ENCODE measurements around the gene AFMID. TPM values are rescaled to one million over a fixed set of nuclear protein-coding genes. Genes with fewer than 3 reads are reported as not detected.
A peak's percentile ranks its signal among the peaks of the same experiment; 100 is the strongest.

The AFMID gene
- total and polyA plus RNA-seq, 9 of the 15 experiments (the other 6 are each of a cell fraction or from before 2014, with no cell fraction given) = 62.1 to 188 (median 74.4) TPM

DNA sequence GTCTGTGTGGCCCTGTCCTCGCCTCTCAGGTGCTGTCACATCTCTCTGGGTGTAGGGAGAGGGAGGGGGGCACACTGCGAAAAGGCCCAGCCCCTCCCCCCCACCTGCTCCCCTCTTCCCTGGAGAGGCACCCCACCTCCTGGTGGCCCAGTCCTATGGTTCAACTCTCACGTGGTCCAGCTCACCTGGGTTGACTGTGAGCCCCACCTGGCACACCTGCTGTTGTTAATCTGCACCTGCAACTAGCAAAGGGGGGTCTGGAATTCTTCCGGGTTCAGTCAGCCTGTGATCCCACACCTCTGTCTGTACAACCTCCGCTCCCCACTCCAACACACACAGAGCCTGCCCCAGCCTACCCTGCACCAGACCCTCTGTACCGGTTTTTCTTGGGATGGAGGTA, 20.7 kb upstream of the AFMID start:
- no peak for DNase-seq (ENCODE audit: extremely low read depth in 1 of 4, low spot score in 3 of 4)

More for the DNA sequence above, 20.7 kb upstream of the AFMID start:
- intact Hi-C loops (cut with micrococcal nuclease) = loop anchor here (5.0 kb wide), 1 partner anchor 39 kb away; the partner anchor contains the start of gene TMC6
- Histone ChIP-seq H3K4me1 (replicated peaks in 1 of 2; ENCODE audit: control insufficient read depth in 2 of 2, insufficient read depth in 2 of 2, low read length in 2 of 2) (peaks cover 24 to 65% of the 10 kb centered on the region in 2 experiments; a peak in 4 of 5 replicates), H4K20me1 (replicated peaks; ENCODE audit: control insufficient read depth, insufficient read depth, low read length) (peaks cover 8% of the 10 kb centered on the region), H3K9ac (ENCODE audit: insufficient read depth in 1 of 2, low read depth in 2 of 2, low read length in 2 of 2) (peak overlapping the region in 1 of 2 experiments; percentile 41; a peak in 1 of 4 replicates), H3K9me1 (ENCODE audit: control insufficient read depth, insufficient read depth, low read length) (peaks cover 5% of the 10 kb centered on the region), H3K4me2 (ENCODE audit: insufficient read depth, low read length) (no peak overlapping the region), H3K27me3 (ENCODE audit: control insufficient read depth in 2 of 2, insufficient read depth in 2 of 2, low read length in 2 of 2) (no peaks in the 10 kb centered on the region), H2AFZ (ENCODE audit: low read depth, low read length) (no peak overlapping the region), H3K36me3 (ENCODE audit: control insufficient read depth, insufficient read depth, low read length) (peaks cover 23% of the 10 kb centered on the region; the same call in 2 of the 3 replicates), H3K27ac (ENCODE audit: extremely low read depth, low read depth, low read length) (no peak overlapping the region), H3K79me2 (ENCODE audit: control insufficient read depth, insufficient read depth, low read length) (peaks cover 35% of the 10 kb centered on the region), H3K9me3 (replicated peaks; ENCODE audit: control insufficient read depth, insufficient read depth, low read depth, low read length) (no peaks in the 10 kb centered on the region), H3K4me3 (no peak overlapping the region)
- ChIA-PET POLR2A (interaction anchor here (0.6 to 0.7 kb wide), 2 partner anchors 10 to 18 kb away, joined by 3 read pairs; no protein-coding TSS in a partner anchor), CTCF (ENCODE audit: low intra/inter-chr PET ratio) (no interaction called here)
- no peak for ATAC-seq
- no peak for TF ChIP-seq ZNF639 (CRISPR knock-in tag; conservative IDR thresholded peaks at IDR 0.05 in 1 of 2, IDR thresholded peaks at IDR 0.05 in 1 of 2)
- TF ChIP-seq CTCF (IDR thresholded peaks at IDR 0.05 in 2 of 3, conservative IDR thresholded peaks at IDR 0.05 in 1 of 3; ENCODE audit: insufficient read depth in 2 of 3, low read depth in 1 of 3, low read length in 3 of 3) = 0 out of 6 replicates have a peak, but pooled peaks of 2 of the 3 experiments have one; percentile 1
- no peak for TF ChIP-seq PML (IDR thresholded peaks at IDR 0.05; ENCODE audit: low read length)
- TF ChIP-seq POLR2G (IDR thresholded peaks at IDR 0.05; ENCODE audit: low read depth, low read length) = 0 out of 2 replicates have a peak, but pooled peaks have one; percentile 11
- 49% methylated on average over 5 of the region's 6 CpGs for WGBS (ENCODE audit: insufficient coverage, low coverage, missing lambda C conversion rate)
- FAIRE-seq = no peak
- in situ Hi-C loops (cut with MboI) = no loop called here
- BruUV-seq (replicated peaks) = no TSS peak
